Measurements from ENCODE around the gene EGFR.

Gene EGFR

DNA sequence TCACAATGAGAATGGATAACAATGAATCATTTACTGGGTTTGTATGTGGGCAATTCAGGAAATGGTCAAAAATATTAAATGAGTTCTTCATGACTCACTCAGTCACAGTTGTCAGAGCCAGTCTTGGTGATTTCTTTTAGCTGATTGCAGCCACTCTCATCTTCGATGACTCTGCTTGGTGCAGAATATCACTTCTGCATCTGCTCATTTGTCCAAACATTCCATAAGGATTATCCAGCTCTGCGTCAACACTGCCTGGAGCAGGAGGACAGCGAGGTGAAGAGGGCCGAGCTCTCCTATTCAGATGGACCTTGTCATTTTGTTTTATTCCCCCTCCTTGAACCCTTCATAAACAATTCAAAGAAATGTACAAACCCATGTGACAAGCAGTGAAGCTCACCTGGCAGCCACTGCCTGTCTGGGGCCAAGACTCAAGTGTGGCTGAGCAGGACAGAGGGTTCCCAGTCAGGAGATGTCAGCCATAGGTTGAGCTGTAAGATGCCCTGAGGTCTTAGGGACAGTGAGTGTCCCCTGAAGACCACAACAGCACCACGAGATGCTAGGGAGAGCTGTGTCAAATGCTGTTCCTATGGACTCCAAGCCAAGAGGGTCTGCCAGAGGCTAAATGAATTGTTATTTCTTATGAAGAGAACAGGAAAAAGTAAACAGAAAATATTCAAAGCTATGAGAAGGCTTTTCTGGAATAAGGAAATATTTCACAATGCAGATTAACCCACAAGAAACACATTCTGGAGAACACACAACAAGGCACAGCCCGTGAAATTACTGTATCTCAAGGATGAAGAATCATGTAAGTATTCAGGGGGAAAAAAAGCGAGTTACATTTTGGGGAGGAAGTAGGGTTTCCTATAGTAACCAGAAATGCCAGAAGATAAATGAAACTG, 33.1 kb upstream of the EGFR start:
- no peak overlapping the region for H3K4me3 ChIP-seq (ENCODE audit: low read depth, low read length)
- TF ChIP-seq, protein P1, sequence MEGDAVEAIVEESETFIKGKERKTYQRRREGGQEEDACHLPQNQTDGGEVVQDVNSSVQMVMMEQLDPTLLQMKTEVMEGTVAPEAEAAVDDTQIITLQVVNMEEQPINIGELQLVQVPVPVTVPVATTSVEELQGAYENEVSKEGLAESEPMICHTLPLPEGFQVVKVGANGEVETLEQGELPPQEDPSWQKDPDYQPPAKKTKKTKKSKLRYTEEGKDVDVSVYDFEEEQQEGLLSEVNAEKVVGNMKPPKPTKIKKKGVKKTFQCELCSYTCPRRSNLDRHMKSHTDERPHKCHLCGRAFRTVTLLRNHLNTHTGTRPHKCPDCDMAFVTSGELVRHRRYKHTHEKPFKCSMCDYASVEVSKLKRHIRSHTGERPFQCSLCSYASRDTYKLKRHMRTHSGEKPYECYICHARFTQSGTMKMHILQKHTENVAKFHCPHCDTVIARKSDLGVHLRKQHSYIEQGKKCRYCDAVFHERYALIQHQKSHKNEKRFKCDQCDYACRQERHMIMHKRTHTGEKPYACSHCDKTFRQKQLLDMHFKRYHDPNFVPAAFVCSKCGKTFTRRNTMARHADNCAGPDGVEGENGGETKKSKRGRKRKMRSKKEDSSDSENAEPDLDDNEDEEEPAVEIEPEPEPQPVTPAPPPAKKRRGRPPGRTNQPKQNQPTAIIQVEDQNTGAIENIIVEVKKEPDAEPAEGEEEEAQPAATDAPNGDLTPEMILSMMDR (IDR thresholded peaks at IDR 0.05; ENCODE audit: borderline replicate concordance, insufficient read depth, low read depth, low read length): no peak

DNA sequence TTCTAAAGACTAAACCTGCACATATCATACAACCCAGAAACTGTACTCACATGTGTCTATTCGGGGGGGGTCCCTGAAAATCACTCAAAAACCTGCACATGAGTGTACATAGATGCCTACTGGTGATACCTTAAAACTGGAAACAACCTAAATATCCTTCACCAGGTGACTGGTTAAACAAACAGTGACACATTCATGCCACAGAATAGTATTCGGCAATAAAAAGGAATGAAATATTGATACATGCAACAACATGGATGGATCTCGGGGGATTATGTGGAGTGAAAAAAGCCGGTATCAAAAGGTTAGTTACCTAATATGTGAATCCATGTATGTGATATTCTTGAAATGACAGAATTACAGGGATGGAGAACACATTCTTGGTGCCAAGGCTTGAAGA, 32.1 kb upstream of the EGFR start:
- H3K4me3 ChIP-seq (ENCODE audit: low read depth, low read length): no peak overlapping the region
- TF ChIP-seq, protein P1 (IDR thresholded peaks at IDR 0.05; ENCODE audit: borderline replicate concordance, insufficient read depth, low read depth, low read length): no peak

DNA sequence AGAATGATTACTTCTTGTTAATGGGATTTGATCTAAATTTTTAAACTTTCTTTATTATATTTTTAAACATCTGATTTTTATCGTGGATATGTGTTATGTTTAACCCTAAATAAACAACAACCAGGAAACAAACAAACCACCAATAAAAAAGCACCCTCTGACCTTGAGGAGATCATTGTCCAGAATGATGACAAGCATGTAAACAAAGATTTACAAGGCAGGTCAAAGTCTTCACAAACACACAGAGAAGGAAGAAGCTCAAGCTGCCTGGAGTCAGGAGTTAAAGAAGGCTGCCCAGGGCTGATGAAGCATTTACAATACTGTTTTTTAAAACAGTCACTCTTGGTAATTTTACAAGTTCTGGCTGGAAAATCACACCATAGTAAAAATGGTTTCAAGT, 31.0 kb upstream of the EGFR start:
- TF ChIP-seq, protein P1 (IDR thresholded peaks at IDR 0.05; ENCODE audit: borderline replicate concordance, insufficient read depth, low read depth, low read length): no peak
- no peak overlapping the region for H3K4me3 ChIP-seq (ENCODE audit: low read depth, low read length)

DNA sequence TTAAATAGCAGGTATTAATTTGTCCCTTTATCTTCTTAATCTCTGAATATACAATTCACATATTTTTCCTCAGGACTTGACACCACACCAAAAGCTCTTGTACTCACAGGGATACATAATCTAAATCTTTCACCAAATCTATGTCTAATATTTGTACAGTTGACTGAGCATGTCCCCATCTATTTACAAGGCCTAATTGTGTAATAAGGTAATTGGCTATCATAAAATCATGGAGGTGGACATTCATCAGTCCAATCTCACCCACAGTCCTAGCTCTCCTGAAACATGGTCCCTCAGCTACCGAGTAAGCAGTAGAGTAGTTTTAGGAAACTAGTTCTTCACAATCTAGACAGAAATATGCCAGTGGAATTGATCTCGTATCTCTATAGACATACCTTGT, 30.3 kb upstream of the EGFR start:
- TF ChIP-seq, protein P1 (IDR thresholded peaks at IDR 0.05; ENCODE audit: borderline replicate concordance, insufficient read depth, low read depth, low read length): no peak
- H3K4me3 ChIP-seq (ENCODE audit: low read depth, low read length): no peak overlapping the region

DNA sequence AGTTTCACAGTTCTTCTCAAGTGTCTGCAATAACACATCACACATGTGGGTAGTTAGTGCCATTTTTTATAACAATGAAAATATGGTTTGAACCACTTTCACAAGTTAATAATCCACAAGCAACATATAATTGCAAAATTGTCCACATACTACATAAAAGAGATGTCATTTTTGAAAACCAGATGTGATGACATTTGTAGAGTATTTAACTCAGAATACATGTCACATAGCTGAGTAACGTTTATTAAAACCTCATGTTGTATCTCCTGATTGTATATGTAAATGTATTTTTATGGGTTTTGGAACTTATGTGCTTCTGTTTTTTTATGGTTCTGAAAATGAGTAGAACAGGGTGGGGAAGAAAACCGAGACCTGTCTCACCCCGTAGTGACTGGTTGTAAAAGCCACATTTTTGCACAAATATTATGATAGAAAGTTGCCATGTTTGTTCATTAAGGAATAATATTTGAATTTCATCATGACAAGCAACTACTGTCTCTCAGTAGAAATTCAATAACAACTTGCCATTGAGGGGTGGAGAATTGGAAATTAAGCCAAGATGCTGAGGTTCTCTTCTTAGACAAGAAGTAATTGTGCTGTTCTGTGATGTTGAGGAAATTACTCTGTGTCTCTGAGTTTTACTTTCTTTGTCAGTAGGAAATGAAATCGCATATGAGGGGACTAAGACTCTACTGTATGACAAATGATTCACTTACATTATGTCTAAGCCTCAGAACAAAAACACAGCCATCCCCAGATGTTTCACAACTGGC, 29.2 kb upstream of the EGFR start:
- no peak overlapping the region for H3K4me3 ChIP-seq (ENCODE audit: low read depth, low read length)
- TF ChIP-seq, protein P1 (IDR thresholded peaks at IDR 0.05; ENCODE audit: borderline replicate concordance, insufficient read depth, low read depth, low read length): no peak

DNA sequence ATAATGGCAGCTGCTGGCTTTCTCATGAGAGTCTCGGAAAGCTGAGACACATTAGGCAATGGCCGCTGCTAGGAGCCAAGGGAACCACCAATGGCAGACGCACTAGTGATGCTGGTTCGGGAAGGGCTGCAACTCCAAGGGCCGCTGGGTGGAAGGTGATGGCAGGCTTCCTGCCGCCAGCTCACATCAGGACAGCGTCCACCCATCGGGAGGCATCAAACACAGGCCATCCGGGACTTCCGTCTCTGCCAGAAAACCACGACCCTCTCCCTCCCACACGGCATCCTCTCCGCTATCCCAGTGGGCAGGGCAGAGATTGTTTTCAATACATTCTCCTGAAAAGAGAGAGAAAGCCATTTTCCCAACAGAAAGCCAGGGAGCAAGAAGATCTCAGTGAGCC, 27.5 kb upstream of the EGFR start:
- H3K4me3 ChIP-seq (ENCODE audit: low read depth, low read length): no peak overlapping the region
- TF ChIP-seq, protein P1 (IDR thresholded peaks at IDR 0.05; ENCODE audit: borderline replicate concordance, insufficient read depth, low read depth, low read length): no peak

All from GM12875 (cell line).